IPS-11a (cell line): ENCODE results near the gene SETSIP.
"Not testable (repeated sequence)": the region's sequence is repeated elsewhere in the genome, so short reads cannot be mapped to it uniquely, and the experiment has no call there.

Experiments used
- H3K4me3 ChIP-seq: one replicate; pipeline ENCODE4 v1.5.1; 2013; ENCODE audit warnings: low read depth, low read length, control low read depth

Gene SETSIP, protein sequence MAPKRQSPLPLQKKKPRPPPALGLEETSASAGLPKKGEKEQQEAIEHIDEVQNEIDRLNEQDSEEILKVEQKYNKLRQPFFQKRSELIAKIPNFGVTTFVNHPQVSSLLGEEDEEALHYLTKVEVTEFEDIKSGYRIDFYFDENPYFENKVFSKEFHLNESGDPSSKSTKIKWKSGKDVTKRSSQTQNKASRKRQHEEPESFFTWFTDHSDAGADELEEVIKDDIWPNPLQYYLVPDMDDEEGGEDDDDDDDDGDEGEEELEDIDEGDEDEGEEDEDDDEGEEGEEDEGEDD

DNA sequence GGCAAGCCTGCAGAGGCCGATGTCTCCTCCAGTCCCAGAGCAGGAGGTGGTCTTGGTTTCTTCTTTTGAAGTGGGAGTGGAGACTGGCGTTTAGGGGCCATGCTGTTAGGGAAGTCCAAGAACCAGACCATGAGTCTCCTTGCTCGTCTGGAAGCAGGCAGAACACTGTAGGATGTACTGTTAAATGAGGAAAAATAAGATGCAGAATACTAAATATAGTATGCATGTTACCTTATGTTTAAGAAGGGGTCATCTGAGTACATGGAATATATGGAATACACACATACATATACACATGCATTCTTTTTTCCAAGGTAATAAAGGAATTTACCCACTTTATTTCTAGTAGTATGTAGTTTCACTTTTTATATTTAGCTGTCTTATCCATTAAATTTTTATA lies at the start of gene SETSIP:
SETSIP (minus strand) TSS at position 101 of the 400 bp plus-strand sequence; CDS start at position 101, 0 bp downstream.
- no peak within 1 kb of the TSS for H3K4me3 ChIP-seq

DNA sequence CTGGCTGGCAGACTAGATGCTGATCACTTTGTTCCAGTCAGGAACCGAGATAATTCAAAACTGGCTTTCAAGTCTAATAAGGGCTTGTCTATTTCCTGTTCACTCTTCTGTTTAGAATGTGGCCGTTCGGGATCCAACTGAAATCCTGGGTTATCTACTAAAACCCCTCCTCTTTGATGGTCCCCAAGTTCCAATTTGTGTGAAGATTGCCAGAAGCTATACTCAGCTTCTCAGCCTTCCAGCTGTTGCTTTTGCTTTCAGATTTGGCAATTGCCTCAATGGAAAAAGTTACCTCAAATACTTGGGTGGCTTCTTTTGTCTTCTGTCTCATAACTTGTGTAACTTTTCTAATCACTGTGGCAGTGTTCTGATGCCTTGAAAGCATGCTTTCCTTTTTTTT lies 48.7 kb upstream of the SETSIP start:
- no peak overlapping the region for H3K4me3 ChIP-seq

DNA sequence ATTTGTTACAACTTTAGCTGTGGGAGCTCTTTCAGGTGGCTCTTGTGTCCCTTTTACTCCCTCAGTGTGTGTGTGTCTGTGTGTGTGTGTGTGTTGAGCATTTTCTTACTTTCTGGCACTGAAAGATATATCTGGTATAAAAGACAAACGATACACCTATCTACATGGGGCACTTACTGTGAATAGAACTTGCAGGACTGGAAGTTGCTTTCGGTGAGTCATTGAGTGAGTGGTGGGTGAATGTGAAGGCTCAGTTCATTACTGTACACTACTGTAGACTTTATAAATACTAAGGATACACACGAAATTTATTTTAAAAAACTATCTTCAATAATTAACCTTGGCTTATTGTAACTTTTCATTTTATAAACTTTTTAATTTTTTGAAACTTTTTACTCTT lies 43.6 kb upstream of the SETSIP start:
- H3K4me3 ChIP-seq, result no peak overlapping the region

DNA sequence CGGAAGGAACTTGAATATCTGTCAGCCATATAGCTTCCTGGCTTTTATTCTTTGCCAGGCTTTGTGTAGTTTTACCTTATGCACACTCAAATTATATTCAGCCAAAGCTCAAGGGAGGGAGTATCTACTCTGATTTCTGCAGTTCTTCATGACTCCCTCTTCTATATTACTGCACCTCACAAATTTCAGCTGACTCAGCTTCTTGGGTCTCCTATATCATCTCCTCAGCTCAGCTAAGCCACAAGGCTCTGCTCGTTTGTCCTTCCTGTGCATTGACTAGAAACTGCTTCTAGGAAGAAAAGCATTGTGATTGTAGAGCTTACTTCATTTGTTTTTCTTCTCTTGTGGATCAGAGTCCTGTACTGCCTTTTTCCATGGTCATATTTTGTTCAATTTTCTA lies 42.3 kb upstream of the SETSIP start:
- no peak overlapping the region for H3K4me3 ChIP-seq

DNA sequence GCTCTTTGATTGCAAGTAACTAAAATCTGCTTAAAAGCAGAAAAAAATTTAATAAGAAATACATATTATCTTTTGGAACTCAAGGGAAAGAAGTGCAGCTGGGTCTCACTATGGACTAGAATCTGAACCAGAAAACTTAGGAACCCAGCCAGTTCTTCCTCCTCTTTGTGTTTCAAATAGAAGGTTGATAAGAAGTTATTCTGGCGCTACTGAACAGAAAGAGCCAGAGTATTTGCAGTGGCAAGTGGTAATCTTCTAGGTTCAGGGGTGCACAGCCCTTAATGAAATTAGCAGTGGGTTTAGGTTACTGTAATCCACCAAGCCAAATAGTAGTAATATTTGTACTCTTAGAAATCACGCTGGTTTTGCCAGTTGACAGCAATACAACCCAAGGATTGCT lies 33.4 kb upstream of the SETSIP start:
- H3K4me3 ChIP-seq, result no peak overlapping the region

DNA sequence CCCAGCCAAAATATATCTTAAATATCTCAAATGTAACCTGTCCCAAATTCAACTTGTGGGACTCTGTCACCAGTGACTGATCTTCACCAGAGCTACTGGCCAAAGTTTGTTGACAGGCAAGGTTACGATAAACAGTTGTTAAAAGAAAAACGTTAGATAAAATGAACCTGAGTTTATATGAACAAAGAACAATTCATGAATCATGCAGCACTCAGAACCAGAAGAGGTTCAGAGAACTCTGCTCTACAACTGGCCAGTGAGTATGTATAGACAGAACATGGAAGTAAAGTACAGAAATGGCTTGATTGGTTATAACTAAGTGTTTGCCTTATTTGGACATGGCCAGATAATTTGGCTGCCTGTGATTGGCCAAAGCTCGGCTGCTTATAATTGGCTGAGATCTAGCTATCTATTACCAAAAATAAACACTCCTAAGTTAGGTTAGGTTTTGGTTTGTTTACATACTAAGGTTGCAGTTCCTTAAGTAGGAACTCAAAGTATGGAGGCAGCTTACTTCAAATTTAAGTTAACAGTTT lies 30.4 kb upstream of the SETSIP start:
- H3K4me3 ChIP-seq, result no peak overlapping the region

DNA sequence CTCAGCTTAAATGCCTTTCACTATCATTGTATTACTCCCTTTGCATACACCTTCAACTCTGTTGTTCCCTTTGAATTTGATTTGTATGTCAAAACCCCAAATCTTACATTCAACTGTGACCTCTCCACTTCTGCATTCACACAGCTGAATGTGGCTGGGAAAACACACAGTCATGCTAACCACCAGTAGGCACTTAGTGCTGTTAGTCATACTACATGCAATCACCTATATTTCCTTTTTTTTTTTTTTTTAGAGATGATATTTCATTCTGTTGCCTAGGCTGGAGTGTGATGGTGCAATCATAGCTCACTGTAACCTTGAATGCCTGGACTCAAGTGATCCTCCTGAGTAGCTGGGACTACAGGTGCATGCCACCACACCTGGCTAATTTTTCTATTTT lies 21.1 kb upstream of the SETSIP start:
- no peak overlapping the region for H3K4me3 ChIP-seq

DNA sequence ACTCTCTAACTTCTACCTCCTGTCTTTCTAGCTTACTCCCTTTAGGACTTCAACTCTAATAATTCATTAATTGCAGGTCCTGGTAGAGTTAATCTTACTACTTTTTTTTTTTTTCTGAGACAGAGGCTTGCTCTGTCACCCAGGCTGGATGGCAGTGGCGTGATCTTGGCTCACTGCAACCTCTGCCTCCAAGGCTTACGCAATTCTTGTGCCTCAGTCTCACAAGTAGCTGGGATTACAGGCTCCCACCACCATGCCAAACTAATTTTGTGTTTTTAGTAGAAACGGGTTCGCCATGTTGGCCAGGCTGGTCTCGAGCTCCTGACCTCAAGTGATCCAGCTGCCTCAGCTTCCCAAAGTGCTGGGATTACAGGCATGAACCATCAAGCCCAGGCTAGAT lies 20.7 kb upstream of the SETSIP start:
- H3K4me3 ChIP-seq, result no peak overlapping the region

DNA sequence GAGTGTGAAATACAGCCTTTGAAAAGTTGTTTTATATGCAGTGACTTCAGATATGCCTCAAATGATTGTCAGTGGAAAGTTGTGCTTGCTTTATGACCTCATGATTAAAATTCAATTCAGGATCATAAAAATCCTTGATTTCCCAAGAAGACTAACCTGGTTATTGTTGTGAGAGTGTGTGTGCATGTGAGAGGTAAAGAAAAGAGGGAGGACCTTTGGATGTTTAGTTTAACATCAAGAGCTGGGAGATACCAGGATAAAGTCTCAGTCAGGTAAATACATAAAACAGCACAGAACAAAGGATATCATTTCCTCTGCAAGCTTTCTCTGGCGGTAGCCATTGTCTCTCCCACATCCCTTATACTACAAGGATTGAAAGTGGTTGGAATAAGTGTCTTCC lies 19.4 kb upstream of the SETSIP start:
- no peak overlapping the region for H3K4me3 ChIP-seq

DNA sequence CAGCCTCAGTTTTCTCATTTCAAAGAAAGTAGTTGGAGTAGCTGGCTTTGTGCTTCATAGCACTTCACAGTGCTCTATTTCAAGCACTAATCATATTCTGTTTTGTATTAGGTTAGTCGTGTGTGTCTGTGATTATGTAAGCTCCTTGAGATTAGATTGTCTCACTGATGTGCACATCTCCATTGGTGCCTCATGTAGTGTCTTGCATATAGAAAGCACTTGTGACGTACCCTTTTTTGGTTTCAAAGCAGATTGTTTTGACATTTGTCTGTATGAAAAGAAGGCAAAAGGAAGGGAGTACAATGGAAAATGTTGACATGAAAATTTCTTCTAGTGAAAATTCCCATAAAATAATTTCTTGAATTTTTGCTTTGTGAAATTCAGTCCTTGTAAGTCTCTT lies 18.9 kb upstream of the SETSIP start:
- no peak overlapping the region for H3K4me3 ChIP-seq

DNA sequence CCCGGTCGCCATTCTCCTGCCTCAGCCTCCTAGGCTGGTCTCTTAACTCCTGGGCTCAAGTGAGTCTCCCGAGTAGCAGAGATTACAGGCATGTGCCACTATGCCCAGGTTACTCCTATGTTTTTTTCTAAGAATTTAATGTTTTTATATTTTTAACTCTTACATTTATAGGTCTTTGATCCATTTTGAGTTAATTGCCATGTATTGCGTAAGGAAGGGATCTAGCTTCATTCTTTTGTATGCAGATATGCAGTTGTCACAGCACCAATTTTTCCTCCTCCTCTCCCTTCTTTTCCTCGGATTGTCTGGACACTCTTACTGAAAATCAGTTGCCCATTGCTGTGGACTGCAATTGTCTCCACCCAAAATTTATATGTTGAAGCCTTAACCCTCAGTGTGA lies 16.4 kb upstream of the SETSIP start:
- H3K4me3 ChIP-seq, result no peak overlapping the region

DNA sequence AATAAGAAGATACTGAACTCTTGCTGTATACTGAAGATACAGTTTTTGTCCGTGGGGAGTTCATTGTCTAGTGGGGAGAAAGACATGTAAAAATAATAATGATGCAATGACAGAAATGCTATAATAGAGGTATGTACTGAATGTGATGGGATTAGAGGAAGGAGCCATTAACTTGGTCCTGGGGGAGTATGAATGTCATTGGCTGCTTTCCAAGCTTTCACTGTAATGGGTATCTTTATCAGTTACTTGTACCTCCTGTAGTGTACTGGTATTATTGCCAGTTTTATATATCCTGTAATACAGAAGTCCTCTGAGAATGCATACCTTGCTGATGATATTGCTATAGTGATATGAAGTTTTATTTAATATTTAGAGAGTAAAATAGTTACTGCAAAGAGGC lies 12.3 kb upstream of the SETSIP start:
- H3K4me3 ChIP-seq, result no peak overlapping the region

DNA sequence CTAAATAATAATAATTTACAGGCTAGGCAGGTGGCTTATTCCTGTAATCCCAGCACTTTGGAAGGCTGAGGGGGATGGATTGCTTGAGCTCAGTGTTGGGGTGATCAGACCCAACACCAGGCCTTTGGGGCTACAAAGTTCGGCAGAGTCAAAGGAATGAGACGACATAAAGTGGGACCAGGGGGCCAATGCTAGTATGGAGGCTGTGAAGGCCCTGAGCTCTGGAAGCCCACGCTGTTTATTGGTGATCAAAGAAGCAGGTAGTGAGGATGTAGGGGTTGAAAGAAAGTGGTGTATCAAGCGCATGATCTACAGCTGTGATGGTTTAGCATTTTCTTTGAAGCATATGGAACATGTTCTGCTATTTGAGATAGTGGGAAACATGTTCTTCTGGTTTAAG lies 10.5 kb upstream of the SETSIP start:
- H3K4me3 ChIP-seq, result no peak overlapping the region

DNA sequence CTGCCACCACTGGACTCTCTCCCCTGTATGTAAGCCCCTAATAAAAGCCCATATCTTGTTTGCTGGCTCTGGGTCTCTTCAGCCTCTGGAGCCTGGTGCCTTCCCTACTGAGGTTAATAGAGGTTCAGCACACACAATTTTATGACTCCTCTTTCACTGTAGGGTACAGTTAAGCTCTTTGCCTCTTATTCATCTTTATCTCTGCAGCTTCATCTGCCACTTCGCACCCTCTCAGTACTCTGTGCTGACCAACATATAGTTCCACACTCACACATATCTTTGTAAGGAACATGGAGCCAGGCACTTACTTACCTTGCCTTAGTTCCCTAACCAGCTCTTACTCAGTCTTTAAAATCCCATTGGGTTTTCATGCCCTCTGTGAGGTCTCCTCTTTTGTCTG lies 9.4 kb upstream of the SETSIP start:
- H3K4me3 ChIP-seq, result no peak overlapping the region

DNA sequence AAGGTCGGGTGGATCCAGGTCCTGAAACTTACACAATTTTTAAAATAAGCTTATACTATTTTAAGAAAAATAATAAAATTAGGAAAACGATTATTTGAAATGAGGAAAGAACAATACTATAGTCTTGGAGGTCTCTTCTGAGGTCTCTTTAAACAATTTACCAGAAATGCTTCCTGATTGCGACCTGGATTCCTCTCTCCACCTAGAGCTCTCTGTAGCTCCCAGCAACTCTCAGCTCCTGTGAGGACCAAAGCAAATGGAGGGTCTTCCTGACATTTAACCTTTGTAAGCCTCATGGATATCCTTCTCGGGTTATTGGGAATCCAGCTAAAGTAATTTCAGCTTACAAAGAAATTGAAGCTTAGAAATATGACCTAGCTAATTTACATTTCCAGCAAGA lies 5.8 kb upstream of the SETSIP start:
- H3K4me3 ChIP-seq, result peak overlapping the region; percentile 76

DNA sequence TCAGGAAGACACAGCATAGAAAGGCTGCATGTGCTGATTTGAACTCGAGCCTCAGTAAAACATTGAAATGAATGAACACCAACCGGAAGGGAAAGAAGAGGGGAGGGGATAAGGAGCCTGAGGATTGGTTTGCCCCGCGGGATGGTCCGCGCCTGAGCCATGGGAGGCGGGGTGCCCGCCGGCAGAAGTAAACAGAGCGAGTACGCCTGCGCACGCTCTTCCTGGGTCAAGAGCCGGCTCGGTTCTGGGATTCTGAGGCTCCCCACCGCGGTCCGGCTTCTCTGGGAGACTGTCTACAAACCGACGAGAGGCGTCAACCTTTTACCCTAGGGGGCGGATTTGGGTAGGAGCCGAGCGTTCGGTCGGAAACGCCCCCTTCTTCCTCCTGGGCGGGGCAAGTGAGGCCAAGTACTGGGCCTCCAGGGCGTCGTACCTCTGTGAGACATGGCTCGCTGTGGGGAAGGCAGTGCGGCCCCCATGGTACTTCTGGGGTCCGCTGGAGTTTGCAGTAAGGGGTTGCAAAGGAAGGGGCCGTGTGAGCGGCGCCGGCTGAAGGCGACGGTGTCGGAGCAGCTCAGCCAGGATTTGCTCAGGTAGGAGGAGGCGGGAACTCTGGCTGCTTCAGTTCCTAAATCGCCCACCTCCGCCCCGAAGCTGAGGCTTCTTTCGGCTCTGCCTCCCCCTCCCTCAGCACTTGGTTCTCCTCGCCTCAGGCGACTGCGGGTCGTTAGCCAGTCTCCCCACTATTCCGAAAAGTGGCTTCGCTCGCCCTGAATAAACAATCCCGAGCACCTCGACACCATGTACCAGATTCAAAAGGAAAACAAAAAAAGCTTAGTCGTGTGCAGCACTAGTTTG lies 5.1 kb upstream of the SETSIP start, which contains the start of gene BTBD8:
BTBD8 (plus strand) TSS at position 218 of the 858 bp plus-strand sequence; CDS start at position 445, 227 bp downstream.
- H3K4me3 ChIP-seq, result peak within 1 kb of the TSS; percentile 76

DNA sequence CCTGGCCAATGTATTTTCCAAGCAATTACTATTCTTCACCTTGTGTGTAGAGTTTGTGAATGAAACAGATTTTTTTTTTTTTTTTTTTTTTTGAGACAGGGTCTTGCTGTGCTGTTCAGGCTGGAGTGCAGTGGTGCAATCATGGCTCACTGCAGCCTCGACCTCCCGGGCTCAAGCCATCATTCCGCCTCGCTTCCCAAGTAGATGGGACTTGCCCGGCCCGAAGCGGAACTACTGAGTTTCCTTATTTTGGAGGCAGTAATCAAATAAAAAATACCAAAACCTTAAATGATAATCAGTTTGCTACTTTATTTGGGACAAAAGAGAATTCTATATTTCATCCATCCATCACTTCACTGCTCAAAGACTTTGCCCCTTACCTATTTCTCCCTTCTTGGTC lies 4.2 kb upstream of the SETSIP start:
- peak overlapping the region; percentile 76 for H3K4me3 ChIP-seq

DNA sequence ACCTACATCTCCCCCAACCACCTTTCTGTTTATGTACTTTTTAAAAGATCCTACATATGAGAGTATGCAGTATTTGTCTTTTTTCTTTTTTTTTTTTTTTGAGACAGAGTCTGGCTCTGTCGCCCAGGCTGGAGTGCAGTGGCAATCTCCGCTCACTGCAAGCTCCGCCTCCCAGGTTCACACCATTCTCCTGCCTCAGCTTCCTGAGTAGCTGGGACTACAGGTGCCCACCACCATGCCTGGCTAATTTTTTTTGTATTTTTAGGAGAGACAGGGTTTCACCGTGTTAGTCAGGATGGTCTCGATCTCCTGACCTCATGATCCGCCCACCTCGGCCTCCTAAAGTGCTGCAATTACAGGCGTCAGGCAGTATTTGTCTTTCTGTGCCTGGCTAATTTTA lies 2.9 kb upstream of the SETSIP start:
- H3K4me3 ChIP-seq, result not testable (repeated sequence)

DNA sequence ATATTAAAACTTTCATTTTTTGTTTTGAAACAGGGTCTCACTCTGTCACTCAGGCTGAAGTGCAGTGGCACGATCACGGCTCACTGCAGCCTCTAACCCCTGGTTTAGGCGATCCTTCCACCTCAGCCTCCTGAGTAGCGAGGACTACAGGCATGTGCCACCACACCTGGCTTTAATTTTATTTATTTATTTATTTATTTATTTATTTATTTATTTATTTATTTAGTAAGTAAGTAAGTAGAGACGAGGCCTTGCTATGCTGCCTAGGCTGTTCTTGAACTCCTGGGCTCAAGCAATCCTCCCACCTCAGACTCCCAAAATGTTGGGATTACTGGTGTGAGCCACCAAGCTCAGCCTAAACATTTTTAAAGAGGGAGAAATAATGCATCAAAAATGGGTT lies 1.2 kb upstream of the SETSIP start:
- H3K4me3 ChIP-seq, result no peak overlapping the region

DNA sequence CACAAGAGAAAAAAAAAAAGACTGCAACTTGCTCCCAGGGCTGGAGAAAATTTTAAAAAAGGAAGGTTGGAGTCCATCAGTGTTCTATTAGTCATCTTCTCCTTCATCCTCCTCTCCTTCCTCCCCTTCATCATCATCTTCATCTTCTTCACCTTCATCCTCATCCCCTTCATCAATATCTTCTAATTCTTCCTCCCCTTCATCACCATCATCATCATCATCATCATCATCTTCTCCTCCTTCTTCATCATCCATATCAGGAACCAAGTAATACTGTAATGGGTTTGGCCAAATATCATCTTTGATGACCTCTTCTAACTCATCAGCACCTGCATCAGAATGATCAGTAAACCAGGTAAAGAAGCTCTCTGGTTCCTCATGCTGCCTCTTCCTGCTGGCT lies 765 bp downstream of the SETSIP start:
- H3K4me3 ChIP-seq, result not testable (repeated sequence)

DNA sequence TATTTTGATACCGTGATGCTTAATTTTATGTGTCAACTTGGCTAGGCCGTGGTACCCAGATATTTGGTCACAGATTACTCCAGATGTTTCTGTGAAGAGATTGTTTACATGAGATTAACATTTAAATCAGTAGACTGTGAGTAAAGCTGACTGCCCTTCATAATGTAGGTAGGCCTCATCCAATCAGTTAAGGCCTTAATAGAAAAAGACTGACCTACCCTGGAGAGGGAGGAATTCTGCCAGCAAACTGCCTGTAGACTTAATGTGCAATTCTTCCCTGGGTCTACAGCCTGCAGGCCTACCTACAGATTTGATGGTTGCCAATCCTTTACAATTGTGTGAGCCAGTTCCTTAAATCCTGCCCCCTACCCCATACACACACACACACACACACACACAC lies 4.3 kb downstream of the SETSIP start:
- no peak overlapping the region for H3K4me3 ChIP-seq

DNA sequence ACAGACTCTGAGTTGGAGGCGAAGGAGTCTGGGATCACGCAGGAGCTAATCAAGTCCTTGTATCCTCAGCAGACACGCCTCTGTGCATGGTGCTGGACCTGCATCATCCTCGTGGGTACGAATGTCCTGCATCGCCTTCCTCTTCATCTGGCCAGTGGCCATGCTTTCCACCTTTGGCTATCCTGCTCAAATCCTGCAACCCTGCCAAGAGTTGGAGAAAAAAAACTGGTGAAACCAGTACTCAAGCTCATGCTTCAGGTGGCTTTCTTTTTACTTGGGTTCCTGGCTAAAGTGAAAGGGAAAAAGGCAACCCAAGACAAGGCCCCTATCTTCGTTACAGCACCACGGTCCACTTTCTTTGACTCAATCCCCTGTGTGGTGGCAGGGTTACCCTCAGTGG lies 8.9 kb downstream of the SETSIP start:
- no peak overlapping the region for H3K4me3 ChIP-seq
